GM13977 (cell line): ENCODE data around the gene MAD2L2.

ENCODE experiments used
- DNase-seq: peaks from one replicate; pipeline ENCODE4 v3.0.0; 2012; ENCODE audit warnings: low spot score
- in situ Hi-C: fragments of 300-500 bp; cut with MboI; formaldehyde crosslinking; loops from one replicate; pipeline ENCODE4 v1.12.0; 2022; ENCODE audit warnings: low sequenced_read_pairs, low pct_unique_long_range_greater_than_20kb, mixed read lengths, inconsistent platforms; ENCODE audit not compliant: unreplicated experiment
- TF ChIP-seq, protein P1 (sequence below): IDR thresholded peaks from 2 replicates; pipeline ENCODE4 v1.5.1; 2012; ENCODE audit warnings: mild to moderate bottlenecking, control low read depth; ENCODE audit not compliant: insufficient read depth; ENCODE audit errors: extremely low read depth, missing control alignments

The MAD2L2 gene

DNA sequence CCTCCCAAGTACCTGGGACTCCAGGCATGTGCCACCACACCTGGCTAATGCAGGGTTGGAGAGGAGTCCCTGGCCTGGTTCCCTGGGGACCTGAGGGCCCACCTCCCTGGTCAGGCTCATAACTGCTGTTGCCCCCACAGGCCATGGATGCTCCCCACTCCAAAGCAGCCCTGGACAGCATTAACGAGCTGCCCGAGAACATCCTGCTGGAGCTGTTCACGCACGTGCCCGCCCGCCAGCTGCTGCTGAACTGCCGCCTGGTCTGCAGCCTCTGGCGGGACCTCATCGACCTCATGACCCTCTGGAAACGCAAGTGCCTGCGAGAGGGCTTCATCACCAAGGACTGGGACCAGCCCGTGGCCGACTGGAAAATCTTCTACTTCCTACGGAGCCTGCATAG lies 12.4 kb downstream of the MAD2L2 start:
- DNase-seq, result no peak
- in situ Hi-C loops, result loop anchor here (10.0 kb wide), 1 partner anchor 46 kb away; no protein-coding TSS in a partner anchor
- TF ChIP-seq, protein P1, sequence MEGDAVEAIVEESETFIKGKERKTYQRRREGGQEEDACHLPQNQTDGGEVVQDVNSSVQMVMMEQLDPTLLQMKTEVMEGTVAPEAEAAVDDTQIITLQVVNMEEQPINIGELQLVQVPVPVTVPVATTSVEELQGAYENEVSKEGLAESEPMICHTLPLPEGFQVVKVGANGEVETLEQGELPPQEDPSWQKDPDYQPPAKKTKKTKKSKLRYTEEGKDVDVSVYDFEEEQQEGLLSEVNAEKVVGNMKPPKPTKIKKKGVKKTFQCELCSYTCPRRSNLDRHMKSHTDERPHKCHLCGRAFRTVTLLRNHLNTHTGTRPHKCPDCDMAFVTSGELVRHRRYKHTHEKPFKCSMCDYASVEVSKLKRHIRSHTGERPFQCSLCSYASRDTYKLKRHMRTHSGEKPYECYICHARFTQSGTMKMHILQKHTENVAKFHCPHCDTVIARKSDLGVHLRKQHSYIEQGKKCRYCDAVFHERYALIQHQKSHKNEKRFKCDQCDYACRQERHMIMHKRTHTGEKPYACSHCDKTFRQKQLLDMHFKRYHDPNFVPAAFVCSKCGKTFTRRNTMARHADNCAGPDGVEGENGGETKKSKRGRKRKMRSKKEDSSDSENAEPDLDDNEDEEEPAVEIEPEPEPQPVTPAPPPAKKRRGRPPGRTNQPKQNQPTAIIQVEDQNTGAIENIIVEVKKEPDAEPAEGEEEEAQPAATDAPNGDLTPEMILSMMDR, result no peak

DNA sequence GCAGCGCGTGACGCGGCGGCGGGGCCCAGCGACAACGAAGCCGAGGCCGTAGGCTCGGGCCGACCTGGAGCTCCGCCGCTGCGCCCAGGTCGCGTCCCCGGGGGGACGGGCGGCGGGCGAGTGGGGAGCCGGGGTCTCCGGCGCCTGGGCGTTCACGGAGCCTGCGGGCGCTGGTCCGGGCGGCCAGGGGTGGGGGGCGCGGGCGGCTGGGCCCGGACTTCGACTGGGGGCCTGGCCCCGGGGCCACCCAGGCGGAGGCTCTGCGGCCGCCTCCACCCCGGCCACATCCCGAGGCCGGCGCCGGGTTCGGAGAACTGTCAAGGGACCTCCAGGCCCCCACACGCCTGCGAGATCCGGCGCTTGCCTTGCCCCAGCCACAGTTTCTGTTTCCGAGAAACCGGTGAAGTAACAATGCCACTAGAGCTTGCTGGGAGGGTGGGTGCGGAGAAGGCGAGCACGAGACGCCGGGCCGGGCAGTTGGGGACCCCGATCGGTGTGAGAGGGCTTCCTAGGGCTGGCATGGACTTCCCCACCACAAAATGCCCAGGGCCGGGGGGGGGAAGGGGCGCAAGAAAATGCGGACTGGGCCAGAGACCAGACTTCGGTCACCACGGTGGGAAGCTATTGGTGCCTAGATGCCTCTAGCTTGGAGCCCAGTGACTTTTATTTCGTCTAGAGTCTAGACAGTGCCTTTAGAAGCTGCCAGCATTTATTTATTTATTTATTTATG lies 16.4 kb downstream of the MAD2L2 start:
- in situ Hi-C loops, result loop anchor here (10.0 kb wide), 1 partner anchor 50 kb away; no protein-coding TSS in a partner anchor
- TF ChIP-seq, protein P1, result no peak
- peak; percentile 78 for DNase-seq

DNA sequence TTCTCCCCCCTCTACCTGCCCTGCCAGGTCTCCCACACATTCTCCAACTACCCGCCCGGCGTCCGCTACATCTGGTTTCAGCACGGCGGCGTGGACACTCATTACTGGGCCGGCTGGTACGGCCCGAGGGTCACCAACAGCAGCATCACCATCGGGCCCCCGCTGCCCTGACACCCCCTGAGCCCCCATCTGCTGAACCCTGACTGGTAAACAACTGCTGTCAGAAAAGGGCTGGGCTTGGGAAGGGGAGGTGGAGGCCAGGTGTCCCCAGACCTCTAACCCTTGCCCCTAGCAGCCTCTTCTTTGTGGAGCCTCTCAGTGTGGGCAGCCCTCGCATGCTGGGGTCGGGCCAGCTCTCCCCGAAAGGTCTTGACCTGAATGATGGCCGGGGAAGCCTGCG lies 19.8 kb downstream of the MAD2L2 start:
- in situ Hi-C loops, result loop anchor here (10.0 kb wide), 1 partner anchor 54 kb away; no protein-coding TSS in a partner anchor
- TF ChIP-seq, protein P1, result no peak
- no peak for DNase-seq

DNA sequence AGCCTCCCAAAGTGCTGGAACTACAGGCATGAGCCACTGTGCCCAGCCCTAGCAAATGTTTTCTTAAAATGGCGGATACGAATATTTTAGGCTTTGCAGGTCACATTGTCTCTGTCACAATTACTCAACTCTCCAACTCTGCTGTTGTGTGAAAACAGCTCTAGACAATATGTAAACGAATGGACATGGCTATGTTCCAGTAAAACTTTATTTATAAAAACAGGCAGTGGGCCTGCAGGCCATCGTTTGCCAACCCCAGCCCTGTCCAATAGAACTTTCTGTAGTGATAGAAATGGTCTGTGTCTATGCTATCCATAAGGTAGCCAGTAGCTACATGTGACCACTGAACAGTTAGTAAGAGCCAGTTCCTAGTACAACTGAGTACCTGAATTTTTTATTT lies 21.2 kb downstream of the MAD2L2 start:
- DNase-seq, result no peak
- TF ChIP-seq, protein P1, result no peak
- in situ Hi-C loops, result loop anchor here (10.0 kb wide), 1 partner anchor 55 kb away; no protein-coding TSS in a partner anchor

DNA sequence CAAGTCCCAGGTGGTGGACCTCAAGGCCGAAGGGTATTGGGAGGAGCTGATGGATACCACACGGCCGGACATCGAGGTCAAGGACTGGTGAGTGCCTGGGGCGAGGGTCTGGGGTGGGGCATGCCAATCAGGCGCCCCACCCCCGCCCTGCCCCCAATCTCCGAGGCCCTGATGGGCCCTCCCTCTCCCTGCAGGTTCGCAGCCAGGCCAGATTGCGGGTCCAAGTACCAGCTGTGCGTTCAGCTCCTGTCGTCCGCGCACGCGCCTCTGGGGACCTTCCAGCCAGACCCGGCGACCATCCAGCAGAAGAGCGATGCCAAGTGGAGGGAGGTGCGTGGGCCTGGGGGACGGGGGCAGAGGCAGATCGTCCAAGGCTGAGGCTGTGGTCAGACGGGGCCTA lies 22.4 kb downstream of the MAD2L2 start:
- in situ Hi-C loops, result no loop called here

DNA sequence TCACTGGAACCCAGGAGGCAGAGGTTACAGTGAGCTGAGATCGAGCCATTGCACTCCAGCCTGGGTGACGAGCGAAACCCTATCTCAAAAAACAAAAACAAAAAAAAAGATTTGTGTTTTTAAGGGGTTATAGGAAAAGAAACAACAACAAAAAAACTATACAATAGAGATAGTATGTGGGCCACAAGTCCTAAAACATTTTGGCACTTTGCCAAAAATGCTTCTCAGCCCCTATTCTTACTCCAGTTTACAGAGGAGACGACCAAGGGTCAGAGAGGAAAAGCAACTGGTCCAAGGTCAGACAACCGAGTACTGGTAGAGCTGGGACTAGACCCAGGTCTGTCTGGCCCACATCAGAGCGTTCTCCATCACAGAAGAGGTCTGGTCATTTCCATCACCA lies 23.3 kb downstream of the MAD2L2 start:
- no peak for DNase-seq
- in situ Hi-C loops, result no loop called here
- TF ChIP-seq, protein P1, result no peak

More for the DNA sequence above, 22.4 kb downstream of the MAD2L2 start:
- DNase-seq, result no peak
- TF ChIP-seq, protein P1, result no peak
